ENCODE measurements around the gene COL27A1.

DNA sequence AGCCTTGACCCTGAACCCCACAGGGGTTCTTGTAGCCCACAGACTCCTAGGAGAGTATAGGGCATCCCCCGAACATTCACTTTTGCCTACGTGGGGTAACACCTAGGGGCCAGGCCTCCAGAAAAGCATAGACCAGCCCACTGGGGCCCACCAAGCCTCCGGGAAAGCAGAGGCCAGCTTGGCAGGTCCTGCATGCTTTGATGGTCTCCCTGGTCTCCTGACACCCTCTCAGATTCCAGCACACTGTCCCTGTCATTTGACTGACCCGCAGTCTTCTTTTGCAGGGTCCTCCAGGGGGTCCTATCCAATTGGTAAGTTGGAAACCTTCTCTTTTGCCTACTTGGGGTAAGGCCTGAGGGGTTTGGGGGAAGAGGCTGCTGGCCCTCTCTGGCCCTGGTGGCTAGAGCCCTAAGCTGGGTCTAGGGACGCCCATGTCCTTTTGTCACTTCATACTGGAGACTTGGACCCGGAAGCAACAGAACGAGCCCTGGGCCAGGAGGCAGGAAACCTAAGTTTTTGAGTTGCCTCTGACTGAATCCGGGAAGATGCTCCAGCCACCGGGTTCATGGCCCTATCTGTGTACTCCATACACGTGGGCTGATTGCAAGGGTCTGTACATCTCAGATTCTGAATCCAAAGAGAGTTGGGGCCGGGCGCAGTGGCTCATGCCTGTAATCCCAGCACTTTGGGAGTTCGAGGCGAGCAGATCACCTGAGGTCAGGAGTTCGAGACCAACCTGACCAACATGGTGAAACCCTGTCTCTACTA is 146.6 kb downstream of the COL27A1 start:
- TF ChIP-seq POLR2A (IDR thresholded peaks at IDR 0.05) = no peak
- TF ChIP-seq, protein P1, sequence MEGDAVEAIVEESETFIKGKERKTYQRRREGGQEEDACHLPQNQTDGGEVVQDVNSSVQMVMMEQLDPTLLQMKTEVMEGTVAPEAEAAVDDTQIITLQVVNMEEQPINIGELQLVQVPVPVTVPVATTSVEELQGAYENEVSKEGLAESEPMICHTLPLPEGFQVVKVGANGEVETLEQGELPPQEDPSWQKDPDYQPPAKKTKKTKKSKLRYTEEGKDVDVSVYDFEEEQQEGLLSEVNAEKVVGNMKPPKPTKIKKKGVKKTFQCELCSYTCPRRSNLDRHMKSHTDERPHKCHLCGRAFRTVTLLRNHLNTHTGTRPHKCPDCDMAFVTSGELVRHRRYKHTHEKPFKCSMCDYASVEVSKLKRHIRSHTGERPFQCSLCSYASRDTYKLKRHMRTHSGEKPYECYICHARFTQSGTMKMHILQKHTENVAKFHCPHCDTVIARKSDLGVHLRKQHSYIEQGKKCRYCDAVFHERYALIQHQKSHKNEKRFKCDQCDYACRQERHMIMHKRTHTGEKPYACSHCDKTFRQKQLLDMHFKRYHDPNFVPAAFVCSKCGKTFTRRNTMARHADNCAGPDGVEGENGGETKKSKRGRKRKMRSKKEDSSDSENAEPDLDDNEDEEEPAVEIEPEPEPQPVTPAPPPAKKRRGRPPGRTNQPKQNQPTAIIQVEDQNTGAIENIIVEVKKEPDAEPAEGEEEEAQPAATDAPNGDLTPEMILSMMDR (IDR thresholded peaks at IDR 0.05) = no peak
- no peak for TF ChIP-seq EP300 (IDR thresholded peaks at IDR 0.05)
- no peak for TF ChIP-seq POLR2AphosphoS5 (IDR thresholded peaks at IDR 0.05)
